ENCODE data around the gene RPS21.

- TF ChIP-seq POLR2A (IDR thresholded peaks at IDR 0.05) (no peak), CTCF (IDR thresholded peaks at IDR 0.05) (no peak)
Measured at GRCh38 chr20:62403331-62403730, 16.4 kb downstream of the RPS21 start.

All from vagina (tissue), 2 donors.